GM18520 (cell line): ENCODE results near the gene MRPL2.
"Not testable (repeated sequence)": the region's sequence is repeated elsewhere in the genome, so short reads cannot be mapped to it uniquely, and the experiment has no call there.

Experiments
- ATAC-seq: cut with Tn5 transposase; IDR thresholded peaks from one replicate; pipeline ENCODE4 v1.9.1; 2021; ENCODE audit not compliant: unreplicated experiment

MRPL2 gene

DNA sequence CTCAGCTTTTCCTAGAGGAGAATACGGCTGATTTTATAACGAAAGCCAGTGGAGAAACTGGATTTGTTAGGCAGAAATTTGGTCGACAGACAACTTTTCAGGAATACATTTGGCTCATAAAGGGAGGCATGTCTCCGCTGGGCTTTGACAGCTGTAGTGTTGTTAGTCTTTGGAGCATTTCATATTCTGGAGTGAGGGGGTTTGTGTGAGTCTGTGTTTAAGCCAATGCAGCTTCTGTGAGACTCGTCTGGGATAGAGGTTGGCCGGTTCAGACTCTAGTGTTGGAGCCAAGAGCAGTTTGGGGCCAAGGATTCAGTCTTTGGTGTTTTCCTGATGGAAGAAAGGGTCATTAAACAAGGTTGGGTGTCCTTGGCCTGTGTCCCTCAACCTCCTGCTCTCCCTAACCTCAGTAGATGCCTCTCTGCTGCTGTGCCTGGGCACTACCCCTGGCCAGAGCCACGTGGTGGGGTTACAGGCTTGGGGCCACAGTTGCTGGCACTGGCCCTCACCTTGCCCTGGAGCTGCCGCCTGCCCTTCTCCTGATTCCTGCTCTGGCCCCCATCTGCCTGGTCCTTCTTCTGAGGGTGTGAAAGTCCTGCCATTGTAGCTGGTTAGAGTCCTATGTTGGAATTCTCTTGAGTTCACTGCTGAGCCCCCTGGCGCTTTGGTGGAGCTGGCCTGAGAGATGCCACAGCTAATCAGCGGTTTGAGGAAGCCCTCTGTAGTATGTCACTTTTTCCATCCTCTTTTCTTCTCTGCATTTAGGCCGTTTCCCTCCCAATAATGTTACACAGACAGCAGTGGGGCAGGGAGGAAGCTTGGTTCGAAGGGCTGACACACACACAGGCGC is 23.8 kb upstream of the MRPL2 start:
- ATAC-seq: no peak

DNA sequence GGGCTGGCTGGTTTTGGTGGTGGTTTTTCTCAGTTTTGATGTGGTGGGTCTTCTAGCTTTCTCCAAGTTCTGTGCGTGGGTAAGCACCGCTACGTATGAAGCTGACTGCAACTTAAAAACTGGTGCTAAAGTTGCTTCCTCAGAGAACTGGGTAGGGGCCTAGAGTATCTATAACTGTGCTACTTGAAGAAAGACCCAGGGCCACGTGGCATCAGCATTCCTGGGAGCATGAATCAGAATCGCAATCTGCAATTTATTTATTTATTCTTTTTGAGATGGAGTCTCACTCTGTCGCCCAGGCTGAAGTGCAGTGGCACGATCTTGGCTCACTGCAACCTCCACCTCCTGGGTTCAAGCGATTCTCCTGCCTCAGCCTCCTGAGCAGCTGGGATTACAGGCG is 22.7 kb upstream of the MRPL2 start:
- ATAC-seq: not testable (repeated sequence)

DNA sequence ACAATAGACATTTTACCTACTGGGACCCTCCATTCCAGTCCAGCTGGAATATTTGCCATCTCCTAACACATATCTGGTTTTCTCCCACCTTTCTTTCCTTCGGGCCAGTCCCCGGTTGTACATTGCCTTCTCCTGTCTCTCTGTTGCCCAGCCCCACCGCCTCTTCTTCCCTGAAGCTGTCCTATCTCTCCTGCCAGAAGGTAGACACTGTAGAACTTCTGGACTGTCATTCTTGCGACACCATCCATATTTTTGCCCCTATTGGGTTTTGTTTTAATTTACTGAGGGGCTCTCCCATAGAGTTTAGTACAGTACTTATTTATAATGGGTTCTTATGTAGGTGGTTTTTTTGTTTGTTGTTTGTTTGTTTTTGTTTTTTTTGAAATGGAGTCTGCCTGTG is 21.8 kb upstream of the MRPL2 start:
- no peak for ATAC-seq

DNA sequence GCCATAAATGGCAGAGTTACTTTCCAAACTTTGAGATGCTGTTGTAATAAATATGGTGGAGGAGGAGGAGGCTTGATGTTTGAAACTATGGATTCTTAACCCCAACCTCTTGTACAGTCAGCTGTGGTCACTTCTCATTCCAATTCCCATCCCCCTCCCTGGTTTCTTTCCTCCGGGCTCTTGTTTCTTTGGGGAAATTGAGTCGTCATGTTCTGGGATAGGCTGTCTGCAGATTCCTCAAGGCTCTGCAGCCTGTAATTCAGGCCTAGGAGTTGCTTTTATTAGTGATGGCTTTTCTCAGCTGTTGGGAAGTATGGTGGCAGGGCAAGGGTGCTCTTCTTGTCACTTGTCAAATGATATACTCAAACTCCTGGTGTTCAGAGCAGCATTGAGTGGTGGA is 19.5 kb upstream of the MRPL2 start:
- no peak for ATAC-seq

DNA sequence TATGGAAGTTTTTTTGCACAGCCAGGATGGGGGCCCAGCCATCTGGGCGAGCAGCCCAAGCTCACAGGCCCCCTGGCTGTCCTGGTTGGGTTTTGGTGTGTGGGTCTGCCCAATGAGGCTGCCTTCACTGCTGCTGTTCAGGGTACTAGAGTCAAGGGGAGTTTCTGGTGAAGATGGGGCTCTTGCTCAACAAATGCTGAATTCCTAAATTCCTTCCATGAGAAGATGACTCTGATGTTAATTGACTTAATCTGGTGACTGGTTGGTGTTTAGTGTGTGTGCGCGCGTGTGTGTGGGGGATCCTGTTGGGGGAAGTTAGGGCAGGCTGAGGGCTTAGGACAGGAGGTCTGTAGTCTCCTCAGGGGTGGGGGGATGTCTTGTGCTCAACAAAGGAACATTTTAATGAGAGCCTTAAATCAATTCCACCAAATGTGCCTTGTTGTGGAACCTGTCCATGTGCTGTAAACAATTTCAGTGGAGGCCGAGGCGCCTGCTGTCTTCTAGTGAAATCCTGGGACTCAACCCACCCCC is 18.8 kb upstream of the MRPL2 start:
- ATAC-seq: no peak

DNA sequence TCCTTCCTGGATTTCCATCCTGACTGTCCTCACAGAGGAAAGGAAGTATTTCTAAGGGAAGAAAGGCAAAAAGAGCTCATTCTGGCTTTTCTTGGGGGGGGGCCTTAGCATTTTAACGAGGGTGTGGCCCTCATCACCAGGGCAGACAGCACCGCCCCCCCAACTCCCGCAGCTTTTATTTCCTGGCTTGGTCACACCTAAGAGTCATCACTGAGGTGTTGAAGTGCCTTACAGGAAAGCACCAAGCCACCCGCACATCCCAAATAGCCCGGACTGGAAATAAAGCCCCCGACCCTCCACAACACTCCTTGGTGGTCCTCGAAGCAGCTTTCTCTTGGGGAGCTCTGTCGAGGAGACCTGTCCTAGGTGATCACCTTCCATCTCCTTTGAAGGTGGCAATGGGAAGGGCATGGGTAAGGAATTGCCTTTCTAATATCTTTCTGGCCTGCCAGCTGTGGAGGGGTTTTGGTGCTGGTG is 18.1 kb upstream of the MRPL2 start:
- no peak for ATAC-seq

DNA sequence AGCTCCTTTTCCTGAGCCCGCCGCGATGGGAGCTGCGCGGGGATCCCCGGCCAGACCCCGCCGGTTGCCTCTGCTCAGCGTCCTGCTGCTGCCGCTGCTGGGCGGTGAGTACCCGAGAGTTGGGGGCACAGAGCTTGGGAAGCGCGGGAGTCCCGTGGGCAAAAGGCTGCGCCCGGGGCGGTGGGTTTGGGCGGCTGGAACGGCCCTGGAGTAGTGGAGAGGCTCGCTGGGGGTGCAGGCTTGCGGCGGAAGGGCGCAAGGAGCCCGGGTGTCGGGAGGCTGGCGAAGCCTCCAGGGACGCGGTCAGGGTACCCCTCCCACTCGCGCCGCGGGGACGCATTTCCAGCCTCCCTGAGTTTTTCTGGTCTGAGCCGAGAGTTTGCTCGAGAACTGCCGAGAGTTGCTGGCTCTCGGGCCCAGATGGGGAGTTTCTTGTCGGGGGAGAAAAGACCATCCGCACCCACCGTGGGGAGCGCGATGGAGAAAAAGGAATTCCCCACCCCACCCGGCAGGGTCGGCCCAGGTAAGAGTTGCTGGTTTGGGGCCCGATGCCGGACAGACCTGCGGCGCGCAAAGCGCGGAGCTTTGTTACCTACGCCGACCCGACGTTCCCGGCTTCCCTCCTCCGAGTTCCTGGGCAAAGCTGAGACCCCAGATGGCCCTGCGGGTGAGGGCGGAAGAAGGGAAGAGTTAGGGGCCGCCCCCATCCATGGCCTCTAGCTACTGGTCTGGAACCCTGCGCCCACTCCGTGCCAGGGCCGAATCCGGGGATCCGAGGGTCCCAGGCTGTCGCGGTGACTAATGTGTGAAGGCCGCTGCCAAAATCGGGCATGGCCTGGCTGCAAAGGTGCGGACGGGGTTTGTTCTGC is 17.5 kb upstream of the MRPL2 start:
- no peak for ATAC-seq

DNA sequence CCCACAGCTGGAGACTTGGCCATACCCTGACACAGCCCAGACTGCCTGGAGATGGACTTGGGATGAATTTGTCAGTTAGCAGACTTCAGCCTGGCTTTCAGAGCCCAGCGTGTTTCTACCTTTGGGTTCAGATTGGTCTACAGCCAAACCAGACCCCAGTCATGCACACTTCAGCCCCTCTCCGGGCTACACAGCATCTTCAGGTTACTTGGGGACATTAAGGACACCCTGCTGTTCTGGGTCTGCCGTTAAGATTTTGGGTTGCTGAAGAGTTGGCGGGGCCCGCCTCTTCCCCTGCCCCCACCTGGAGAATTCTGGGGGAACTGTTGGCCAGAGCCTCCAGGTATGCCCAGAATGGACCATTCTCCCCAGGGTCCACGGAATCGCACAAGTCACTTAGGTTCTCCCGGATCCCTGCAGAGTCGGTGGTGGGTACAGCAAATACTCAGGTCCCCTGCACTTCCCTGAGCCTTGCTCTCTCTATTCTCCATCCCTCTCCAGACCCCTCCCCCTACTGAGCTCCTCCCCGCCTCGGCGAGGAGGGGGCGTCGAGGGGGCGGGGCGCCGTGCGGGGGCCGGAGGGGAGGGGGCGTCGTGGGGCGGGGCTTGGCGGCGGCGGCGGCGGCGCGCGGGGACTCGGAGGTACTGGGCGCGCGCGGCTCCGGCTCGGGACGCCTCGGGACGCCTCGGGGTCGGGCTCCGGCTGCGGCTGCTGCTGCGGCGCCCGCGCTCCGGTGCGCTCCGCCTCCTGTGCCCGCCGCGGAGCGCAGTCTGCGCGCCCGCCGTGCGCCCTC is 16.6 kb upstream of the MRPL2 start, which contains the start of gene PTK7:
Gene PTK7 (plus strand): TSS at position 645 of the 794 bp plus-strand sequence. CDS start 175 bp downstream, outside the sequence.
- ATAC-seq: no peak

DNA sequence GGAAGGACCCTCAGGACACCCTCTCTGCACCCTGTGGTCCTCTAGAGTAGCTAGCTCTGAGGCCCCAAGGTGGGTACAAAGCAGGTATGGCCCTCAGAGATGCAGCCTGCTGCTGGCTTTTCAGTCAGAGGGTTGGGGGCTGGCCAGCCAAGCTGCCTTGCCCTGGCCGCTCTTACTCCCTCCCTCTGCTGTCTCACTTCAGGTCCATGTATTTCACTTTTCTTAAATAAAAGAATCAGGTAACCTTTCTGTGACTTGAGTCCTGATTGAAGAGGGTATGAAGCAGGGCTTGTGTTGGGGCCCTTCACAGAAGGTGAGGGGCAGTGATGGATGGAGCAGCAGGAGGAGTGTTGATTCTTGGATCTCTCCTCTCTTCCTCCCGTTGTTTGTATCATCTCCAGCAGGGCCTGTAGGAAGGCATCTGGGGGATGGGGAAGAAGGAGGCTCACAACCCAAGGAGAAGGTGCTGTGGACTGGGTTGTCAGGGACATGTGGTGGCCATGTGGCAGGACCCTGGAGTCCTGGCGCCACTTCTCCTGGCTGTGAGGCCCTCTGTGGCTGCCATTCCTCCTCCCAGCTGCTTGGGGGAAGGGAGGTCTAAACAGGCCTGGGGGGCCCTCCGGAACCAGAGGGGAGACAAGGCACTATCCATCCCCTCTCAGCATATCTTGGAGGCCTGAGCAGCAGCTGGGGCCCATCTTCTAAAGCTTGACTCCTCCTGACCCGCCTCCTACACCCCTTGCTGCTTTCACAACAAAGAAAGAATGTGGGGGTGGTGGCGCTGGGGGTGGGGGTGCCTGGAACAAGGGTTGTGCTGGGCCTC is 15.8 kb upstream of the MRPL2 start:
- no peak for ATAC-seq

DNA sequence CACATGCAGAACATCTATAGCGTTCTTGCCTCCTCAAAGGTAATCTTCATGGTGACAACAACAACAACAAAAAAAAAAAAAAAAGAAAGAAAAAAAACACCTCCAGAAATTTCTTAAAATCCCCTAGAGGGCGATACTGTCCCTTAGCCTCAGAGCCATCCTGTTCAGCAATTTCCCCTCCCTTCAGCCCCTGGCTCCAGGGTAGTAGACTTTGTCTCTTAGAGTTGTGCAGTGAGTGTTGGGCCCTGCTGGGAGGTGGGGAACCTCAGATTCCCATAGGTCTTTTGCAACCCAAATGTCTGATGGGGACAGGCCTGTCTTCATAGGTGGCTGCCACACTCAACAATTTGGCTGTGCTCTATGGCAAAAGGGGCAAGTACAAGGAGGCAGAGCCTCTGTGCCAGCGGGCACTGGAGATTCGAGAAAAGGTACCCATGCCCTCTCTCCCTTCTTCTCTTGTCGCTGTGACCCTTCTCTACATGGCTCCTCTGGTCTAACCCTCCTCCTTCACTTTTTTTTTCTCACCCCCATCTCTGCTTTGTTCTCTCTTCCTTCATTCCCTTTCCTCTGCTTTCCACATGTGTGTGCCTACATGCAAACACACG is 10.9 kb upstream of the MRPL2 start:
- ATAC-seq: no peak

DNA sequence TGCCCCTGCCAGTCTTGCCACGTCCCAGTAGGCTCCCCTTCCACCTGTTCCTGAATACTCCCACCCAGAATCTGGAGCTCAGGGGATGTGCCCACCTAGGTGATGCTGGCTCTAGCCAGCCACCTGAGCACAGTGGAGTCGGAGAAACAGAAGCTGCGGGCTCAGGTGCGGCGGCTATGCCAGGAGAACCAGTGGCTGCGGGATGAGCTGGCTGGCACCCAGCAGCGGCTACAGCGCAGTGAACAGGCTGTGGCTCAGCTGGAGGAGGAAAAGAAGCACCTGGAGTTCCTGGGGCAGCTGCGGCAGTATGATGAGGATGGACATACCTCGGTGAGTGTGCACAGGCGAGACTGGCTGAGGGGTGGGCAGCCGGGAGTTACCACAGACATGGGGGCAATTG is 3.6 kb upstream of the MRPL2 start:
- ATAC-seq: no peak

DNA sequence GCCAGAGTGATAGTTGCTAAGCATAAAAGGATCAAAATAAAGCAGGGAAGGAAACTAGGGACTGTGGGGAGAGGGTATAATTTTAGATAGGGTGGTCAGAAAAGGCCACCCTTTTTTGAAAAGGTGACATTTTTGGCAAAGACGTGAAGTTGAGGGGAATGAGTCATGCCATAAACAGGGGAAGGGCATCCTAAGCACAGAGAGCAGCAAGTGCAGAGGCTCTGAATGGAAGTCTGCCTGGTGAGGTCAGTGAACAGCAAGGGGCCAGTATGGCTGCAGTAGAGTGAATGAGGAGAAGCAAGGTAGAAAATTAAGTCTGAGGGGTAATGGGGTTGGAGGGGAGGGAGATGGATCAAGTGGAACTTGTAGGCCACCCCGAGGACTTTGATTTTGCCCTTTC is 2.6 kb upstream of the MRPL2 start:
- no peak for ATAC-seq

DNA sequence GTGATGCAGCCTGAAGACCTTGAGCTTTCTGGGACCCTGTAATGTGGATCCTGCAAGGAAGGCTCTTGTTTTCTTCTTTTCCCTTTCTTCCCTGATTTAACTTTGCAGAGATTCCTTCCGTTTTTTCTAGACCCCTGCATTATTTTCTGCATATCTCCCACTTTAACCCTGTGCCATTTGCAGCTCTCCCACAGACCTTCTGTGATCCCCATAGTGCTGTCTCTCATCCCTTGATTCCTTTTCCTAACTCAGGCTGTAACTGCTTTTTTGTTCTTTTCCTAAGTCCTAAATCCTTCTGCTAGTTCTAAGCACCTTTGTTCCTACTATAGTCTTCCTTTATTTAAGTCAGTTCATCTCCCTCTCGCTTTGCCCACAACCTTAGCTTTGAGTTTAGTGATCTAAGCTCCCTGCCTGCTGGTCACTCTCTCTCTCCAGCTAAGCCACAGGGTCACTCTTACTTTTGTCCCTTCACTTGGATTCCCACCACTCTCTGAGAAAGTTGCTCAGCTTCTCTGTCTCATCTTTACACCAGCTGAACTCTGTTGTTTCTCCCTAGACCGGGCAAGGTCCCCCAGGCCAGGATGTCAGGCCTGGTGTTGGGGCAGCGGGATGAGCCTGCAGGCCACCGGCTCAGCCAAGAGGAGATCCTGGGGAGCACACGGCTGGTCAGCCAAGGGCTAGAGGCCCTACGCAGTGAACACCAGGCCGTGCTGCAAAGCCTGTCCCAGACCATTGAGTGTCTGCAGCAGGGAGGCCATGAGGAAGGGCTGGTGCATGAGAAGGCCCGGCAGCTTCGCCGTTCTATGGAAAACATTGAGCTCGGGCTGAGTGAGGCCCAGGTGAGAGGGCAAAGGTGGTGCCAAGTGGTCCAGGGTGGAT is 1.8 kb upstream of the MRPL2 start:
- ATAC-seq: no peak

DNA sequence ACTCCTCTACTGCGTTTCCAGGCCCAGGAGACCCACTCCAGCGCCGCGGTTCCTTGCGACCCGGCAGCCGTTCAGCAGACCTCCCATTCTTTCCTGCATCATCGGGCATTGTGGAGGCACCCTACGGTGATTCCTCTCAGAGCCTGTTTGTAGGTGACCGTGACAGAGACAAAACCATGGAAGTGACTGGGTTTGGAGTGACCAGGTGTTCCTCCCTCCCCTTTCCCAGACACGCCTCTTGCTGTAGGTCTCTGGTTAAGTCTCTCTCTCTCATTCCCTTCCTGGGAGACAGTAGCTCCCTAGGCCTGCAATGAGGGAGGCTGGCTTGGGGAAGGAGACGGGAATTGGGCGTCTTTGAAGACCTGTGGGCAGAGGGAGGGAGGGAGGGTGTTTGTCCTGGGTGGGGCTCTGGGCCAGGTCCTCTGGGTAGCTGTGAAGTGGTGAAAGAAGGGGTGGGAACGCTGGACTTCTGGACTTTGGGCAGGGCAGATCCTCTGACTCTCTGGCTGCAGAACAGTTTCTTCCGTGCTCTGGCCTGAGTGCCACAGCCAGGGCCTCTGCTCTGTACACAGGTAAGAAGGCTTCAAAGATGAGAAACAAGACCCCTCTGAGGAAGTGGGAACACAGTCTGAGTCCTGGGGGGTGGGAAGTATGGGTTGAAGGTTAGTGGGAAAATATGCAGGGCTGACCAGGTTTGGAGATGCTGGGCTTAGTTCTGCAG is 960 bp upstream of the MRPL2 start:
- no peak for ATAC-seq

DNA sequence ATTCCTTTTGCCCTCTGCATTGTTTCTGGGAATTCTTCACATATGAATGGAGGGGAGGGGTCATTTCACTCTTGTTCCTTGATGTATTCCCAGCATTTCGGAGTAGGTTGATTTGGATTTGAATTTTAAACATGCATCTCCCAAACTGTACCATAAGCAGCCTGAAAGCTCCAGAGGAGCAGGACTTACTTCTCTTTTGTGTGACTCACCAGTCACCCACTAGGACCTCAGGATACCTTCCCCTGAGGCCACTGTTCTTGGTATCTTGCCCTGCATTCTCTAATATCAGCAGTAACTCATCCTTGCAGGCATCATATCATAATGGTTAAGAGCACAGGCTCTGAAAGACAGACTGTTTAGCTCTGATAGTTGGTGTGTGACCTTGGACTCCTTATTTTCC is 703 bp downstream of the MRPL2 start:
- ATAC-seq: no peak

DNA sequence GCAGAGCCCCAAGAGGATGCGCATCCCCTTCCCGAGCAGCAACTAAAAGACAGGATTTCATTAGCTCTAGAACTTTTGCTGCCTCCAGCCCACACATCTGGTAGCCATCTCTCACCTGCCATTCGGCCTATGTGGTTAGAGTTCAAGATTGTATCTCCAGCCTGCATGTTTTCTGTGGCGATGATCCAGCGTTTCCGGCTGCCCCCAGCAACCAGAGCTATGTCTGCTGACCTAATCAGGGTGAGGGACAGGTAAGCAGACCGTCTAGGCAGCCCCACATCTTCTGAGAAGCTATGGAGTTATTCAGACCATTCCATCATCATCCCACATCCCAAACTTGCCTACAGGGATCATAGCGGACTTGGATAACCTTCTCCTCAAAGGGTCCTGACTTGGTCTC is 3.3 kb downstream of the MRPL2 start:
- ATAC-seq: no peak

DNA sequence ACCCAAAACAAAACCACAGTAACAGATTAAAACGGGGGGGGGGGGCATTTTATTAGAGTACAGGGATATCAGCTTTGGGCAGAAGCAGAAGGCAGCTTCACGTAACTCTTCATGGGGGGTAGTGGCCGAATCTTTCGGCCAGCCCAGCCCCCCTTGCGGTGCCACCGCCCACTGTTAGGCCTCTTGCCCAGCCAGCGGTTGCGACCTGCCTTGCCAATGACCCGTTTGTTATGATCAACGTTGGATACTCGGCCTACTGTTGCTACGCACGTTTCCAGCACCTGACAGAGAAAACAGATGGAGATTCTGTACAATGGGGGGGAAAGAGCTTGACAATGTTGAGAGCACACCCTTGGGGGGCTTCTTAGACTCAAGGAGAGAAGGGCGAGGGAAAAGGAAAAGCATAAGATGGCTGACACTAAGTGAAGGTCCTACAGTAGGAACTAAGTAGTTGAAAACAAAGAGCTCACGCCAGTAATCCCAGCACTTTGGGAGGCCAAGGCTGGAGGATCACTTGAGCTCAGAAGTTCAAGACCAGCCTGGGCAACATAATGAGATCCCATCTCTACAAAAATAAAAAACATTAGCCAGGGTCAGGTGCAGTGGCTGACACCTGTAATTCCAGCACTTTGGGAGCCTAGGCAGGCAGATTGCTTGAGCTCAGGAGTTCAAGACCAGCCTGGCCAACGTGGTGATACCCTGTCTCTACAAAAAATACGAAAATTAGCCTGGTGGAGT is 4.9 kb downstream of the MRPL2 start:
- ATAC-seq: no peak
